D721Med (cell line): ENCODE measurements around the gene RERE.

Source experiments
- DNase-seq: peaks from one replicate; pipeline ENCODE4 v3.0.0; 2011; ENCODE audit warnings: low spot score; ENCODE audit not compliant: insufficient read length
- FAIRE-seq: peaks from 2 replicates; lab custom pipeline; 2011; peaks lifted over from hg19 to GRCh38; lab: Jason Lieb, UNC
- CTCF ChIP-seq: IDR thresholded peaks from 2 replicates; pipeline ENCODE4 v1.5.1; 2012; ENCODE audit warnings: mild to moderate bottlenecking, control low read depth; ENCODE audit not compliant: insufficient read depth; ENCODE audit errors: missing control alignments

RERE gene

GRCh38 chr1:8607906-8608305 lies 209.5 kb downstream of the RERE start:
- FAIRE-seq (no peak), DNase-seq (no peak)
- TF ChIP-seq CTCF, result no peak

GRCh38 chr1:8604041-8604945 lies 213.1 kb downstream of the RERE start:
- TF ChIP-seq CTCF, result no peak
- DNase-seq, result no peak
- FAIRE-seq, result no peak

GRCh38 chr1:8603220-8603616 lies 214.2 kb downstream of the RERE start:
- no peak for FAIRE-seq
- TF ChIP-seq CTCF, result no peak
- no peak for DNase-seq

- FAIRE-seq (no peak), DNase-seq (no peak)
- no peak for TF ChIP-seq CTCF
Observed at GRCh38 chr1:8602471-8603219, 214.8 kb downstream of the RERE start.

GRCh38 chr1:8600336-8600735 lies 217.1 kb downstream of the RERE start:
- FAIRE-seq (no peak), DNase-seq (no peak)
- TF ChIP-seq CTCF, result no peak

GRCh38 chr1:8599646-8600212 lies 217.7 kb downstream of the RERE start:
- no peak for TF ChIP-seq CTCF
- no peak for FAIRE-seq
- DNase-seq, result no peak
